Bronchial epithelial cell (primary cell): Measurements from ENCODE around the gene CTSE. TPM values are rescaled to one million over a fixed set of nuclear protein-coding genes. Genes with fewer than 3 reads are reported as not detected.
A peak's percentile ranks its signal among the peaks of the same experiment; 100 is the strongest.

ENCODE experiments used
- DNase-seq: peaks from one replicate; pipeline ENCODE4 v3.0.0-alpha.2; 2010; ENCODE audit warnings: low read depth
- FAIRE-seq: peaks from 2 replicates; lab custom pipeline; 2011; peaks lifted over from hg19 to GRCh38; lab: Jason Lieb, UNC
- H3K27me3 ChIP-seq: 2 replicates; pipeline ENCODE4 v1.5.1; 2011; ENCODE audit warnings: low read length; ENCODE audit not compliant: control insufficient read depth, insufficient read depth
- H3K36me3 ChIP-seq: 2 replicates; pipeline ENCODE4 v1.5.1; 2011; ENCODE audit warnings: low read length; ENCODE audit not compliant: control insufficient read depth, insufficient read depth
- H3K4me3 ChIP-seq: 2 replicates; pipeline ENCODE4 v1.5.1; 2011; ENCODE audit warnings: mild to moderate bottlenecking, low read depth, low read length, control low read depth
- CTCF ChIP-seq: IDR thresholded peaks from 2 replicates; pipeline ENCODE4 v1.5.1; 2011; ENCODE audit warnings: mild to moderate bottlenecking, moderate library complexity, low read length, control low read depth, inconsistent platforms; ENCODE audit not compliant: insufficient read depth, severe bottlenecking
- total RNA-seq: library from RNA; depleted of rRNA; stranded (reverse); fragments of >200 nt; gene quantifications from 2 replicates; pipeline ENCODE4 v1.2.1, GENCODE V29; 2014

CTSE gene
- total RNA-seq, 1 donor from 2014 or later = not detected

GRCh38 chr1:206037581-206037980 is 13.9 kb upstream of the CTSE start:
- H3K4me3 ChIP-seq = no peak overlapping the region
- no peak for FAIRE-seq
- no peak for TF ChIP-seq CTCF
- no peaks in the 10 kb centered on the region for H3K27me3 ChIP-seq
- H3K36me3 ChIP-seq = no peaks in the 10 kb centered on the region
- DNase-seq = no peak

- DNase-seq (no peak), FAIRE-seq (no peak)
- TF ChIP-seq CTCF = no peak
- no peaks in the 10 kb centered on the region for H3K36me3 ChIP-seq
- no peak overlapping the region for H3K4me3 ChIP-seq
- no peaks in the 10 kb centered on the region for H3K27me3 ChIP-seq
These were observed 13.2 kb upstream of the CTSE start for GRCh38 chr1:206036663-206037455.

- FAIRE-seq (no peak), DNase-seq (no peak)
- no peaks in the 10 kb centered on the region for H3K27me3 ChIP-seq
- H3K4me3 ChIP-seq = no peak overlapping the region
- H3K36me3 ChIP-seq = no peaks in the 10 kb centered on the region
- no peak for TF ChIP-seq CTCF
These were observed 11.3 kb upstream of the CTSE start for GRCh38 chr1:206035027-206035426.

- TF ChIP-seq CTCF = no peak
- no peak overlapping the region for H3K4me3 ChIP-seq
- no peak for FAIRE-seq
- no peak for DNase-seq
- H3K27me3 ChIP-seq = no peaks in the 10 kb centered on the region
- no peaks in the 10 kb centered on the region for H3K36me3 ChIP-seq
These were observed 8.9 kb upstream of the CTSE start for GRCh38 chr1:206032380-206033140.

GRCh38 chr1:206030714-206031113 is 7.0 kb upstream of the CTSE start:
- peak; percentile 91 for TF ChIP-seq CTCF
- Histone ChIP-seq H3K4me3 (no peak overlapping the region), H3K36me3 (no peaks in the 10 kb centered on the region), H3K27me3 (no peaks in the 10 kb centered on the region)
- DNase-seq (peak; percentile 89), FAIRE-seq (no peak)
